HG02852 (cell line): ENCODE measurements around the gene UBE2H.
"Not testable (repeated sequence)": the region's sequence is repeated elsewhere in the genome, so short reads cannot be mapped to it uniquely, and the experiment has no call there.

Source experiments
- ATAC-seq: cut with Tn5 transposase; IDR thresholded peaks from one replicate; pipeline ENCODE4 v1.9.1; 2021; ENCODE audit warnings: mild to moderate bottlenecking, moderate library complexity; ENCODE audit not compliant: unreplicated experiment

The UBE2H gene

DNA sequence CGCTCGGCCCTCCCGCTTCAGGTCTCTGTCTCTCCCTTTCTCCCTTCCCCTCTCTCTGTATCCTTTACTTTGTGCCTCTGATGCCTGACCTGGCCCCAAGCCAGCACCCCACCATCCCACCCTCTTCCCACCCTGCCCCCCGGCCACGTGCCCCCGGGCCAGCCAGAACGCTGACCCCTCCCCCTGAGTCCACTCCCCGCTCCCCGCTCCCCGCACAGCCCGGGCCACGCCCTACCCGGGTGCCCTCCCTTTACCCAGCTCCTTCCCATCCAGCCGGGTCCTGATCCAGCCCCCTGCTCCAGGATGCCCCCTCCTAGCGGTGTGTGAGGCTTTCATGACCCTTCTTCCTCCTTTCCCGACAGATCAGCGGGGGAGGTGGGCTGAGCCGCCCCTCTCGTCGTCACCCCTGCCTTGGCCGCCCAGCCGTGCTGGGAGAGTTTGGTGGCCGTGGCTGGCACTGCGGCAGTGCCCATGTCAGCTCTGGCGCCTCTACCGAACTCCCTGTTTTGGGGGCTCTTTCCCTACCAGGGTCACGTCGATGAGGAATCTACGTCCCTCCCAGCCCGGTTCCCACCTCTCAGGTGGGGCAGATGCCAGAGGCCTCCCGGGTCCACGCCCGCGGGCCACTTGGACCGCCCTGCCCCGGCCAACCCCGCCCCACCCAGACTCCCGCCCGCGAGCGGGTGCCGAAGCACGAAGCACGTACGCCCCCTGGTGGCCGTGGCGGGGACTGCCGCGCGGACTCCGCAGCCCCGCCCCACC lies 127.4 kb downstream of the UBE2H start:
- ATAC-seq = peak; percentile 81

DNA sequence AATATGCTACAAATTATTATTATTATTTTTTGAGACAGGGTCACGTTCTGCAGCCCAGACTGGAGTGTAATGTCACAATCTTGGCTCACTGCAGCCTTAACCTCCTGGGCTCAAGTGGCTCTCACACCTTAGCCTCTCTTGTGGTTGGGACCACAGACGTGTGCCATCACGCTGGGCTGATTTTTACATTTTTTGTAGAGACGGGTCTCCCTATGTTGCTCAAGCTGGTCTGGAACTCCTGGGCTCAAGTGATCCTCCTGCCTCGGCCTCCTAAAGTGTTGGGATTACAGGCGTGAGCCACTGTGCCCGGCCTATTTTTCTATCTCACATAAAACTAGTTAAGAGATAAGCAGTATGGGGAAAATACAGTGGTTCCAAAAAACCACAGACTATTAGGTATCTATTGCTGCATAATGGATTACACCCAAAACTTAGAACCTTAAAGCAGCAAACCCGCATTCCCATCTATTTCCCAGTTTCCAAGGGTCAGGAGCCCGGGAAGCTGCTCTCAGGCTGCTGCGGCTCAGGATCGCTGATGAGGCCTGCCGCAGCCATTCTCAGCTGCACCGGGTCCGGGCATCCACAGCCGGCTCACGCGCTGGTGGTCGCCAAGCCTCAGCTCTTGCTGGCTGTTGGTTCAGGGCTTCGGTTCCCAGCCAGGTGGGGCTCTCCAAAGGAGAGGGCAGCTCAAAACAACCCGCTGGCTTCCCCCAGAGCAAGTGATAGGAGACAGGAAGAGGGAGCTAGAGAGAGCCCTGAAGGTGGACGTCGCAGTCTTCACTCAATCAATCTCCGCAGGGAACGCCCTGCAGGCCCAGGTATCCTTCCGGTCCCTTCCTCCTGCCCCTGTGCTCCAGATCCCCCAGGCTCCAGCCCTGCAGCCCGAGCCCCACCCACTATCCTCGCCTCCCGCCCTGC lies 128.2 kb downstream of the UBE2H start:
- peak; percentile 38 for ATAC-seq

DNA sequence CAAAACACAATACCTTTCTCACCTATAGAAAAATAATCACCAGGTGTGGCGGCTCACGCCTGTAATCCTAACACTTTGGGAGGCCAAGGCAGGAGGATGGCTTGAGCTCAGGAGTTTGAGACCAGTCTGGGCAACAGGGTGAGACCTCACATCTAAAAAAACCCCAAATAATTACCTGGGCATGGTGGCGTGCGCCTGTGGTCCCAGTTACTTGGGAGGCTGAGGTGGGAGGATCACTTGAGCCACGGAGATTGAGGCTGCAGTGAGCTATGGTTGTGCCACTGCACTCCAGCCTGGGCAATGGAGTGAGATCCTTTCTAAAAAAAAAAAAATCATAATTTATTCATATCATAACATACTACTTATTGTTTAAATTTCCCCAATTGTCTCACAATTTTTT lies 129.6 kb downstream of the UBE2H start:
- not testable (repeated sequence) for ATAC-seq

DNA sequence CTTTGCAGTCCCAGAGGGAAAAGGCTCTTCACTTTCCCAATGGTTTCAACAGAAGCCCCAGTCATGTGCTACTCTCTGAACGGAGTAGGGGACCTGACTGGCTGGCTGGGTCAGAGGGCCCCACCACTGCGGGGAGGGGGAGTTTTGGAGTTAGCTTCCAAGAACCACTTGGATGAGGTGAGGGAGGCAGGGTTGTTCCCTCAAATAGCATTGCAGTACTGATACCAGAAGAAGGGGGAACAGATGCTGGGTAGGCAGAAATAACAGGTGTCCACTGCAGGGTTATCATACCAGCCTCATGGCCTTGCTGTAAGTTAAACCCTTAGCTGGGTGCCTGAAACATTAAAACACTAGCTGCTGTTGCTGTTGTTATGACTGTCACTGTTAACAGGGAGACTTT lies 131.3 kb downstream of the UBE2H start:
- no peak for ATAC-seq

DNA sequence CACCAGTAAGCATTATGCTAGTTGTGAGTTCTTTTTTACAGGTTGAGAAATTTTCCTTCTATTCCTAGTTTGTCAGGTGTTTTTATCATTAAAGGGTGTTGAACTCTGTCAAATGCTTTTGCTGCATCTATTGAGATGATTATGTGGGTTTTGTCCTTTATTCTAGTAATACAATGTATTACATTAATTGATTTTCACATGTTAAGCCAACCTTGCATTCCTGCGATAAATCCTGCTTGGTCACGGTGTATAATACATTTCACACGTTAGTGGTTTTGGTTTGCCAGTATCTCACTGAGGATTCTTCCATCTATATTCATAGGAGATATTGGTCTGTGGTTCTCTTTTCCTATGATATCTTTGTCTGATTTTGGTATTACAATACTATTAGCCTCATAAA lies 136.0 kb downstream of the UBE2H start:
- no peak for ATAC-seq

DNA sequence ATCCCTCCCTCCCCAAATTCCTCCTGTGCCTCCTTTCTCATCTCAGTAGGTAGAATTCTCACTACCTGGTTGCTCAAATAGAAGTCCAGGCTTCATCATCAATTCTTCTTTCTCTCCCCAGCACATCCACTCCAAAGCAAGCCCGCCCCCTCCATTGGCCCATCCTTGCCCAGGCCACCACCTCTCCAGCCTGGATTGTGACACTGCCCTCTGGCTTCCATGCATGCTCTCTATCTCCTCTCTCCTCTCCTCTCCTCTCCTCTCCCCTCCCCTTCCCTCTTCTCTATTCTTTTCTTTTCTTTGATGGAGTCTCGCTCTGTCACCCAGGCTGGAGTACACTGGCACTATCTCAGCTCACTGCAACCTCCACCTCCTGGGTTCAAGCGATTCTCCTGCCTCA lies 144.9 kb downstream of the UBE2H start:
- no peak for ATAC-seq

DNA sequence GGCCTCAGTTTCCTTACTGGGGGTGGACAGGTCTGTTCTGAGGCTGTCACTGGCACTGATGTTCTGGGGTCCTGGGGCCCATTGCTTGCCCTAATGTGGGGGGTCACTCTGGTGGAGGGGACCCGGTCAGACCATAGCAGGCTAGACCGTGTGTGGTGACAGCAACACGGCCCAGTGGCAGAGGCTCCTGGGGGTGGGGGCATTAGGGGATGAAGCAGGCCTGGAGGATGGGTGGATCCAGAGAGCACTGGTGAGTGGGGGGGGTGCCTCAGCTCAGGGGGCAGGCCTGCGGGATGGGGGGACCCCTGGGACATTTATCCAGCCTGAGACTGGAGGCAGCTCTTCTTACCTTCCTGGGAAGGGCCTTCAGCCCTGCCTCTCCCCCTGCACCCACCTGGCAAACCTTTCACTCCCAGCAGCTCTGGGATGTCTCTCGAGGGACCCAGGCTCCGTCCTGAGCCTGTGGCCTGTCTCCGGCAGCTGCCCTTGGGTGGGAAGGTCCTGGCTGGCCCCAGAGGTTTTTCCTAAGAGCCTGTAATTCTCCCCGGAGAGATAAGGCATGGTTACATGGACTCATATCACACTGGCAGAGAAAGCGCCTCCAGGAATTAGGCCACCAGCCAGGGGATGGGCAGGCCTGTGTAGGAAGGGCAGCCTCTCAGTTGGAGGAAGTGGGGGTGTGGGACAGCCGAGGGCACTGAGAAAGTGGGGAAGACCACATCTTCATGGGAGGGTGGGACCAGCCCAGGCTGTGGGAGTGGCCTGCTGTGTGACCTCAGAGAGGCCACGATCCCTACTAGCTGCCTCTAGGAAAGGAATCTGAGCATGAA lies 147.7 kb downstream of the UBE2H start:
- no peak for ATAC-seq

DNA sequence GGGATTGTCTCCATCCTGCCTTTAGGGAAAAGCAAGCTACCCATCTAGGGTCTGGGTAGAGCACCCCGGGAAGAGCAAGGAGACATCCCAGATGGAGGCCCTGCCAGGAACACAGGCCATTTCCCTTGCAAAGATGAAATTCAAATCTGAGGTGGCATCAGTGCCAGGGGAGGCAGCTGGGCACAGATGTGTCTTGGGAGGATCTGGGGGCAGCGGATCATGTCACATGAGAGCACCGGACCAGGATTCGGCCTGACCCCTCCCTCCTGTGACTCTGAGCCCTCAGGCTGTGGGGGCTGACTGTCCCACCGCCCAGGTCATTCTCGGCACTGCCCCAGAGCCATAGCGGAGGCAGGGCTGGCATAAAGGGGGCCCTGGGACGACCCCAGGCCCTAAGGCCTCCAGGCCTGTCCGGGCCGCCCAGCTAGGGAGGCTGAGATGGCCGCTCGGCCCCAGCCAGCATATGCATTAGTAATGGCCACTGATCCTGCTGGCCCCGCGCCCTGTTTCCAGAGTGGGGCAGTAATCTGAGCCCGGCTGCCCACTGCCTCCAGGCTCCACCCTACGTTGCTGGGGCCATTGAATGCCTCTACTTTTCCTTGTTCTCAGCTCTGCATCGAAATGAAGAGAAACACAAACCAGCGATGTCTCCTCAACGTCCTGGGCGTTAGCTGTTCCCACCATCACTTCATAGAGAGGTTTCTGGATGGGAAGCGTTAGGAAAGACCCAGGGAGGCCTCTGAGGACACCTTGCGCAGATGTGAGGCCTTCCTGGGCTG lies 148.5 kb downstream of the UBE2H start:
- no peak for ATAC-seq

DNA sequence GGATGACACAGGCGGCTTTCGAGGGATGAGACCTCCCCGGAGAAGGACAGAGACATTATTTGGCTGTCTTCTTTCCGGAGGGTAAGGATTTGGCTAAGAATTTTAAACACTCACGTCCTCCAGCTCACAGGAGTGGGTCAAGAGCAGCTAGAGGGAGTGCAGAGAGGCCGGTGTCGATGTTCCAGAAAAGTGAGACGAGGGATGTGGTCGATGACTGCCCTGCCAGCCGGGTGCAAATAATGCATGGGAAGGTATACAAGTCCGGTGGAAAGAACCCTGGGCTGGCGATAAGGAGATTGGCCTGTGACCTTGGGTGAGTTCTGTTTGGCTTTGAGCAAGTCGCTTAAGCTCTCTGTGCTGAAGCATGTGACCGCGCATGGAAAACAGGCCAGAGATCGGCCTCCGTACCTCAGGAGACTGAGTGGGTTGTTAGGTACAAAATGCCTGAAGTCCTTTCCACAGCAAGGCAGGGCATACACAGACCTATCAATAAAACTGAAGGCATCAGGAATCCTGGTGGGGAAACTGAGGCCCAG lies 149.1 kb downstream of the UBE2H start:
- ATAC-seq = no peak

DNA sequence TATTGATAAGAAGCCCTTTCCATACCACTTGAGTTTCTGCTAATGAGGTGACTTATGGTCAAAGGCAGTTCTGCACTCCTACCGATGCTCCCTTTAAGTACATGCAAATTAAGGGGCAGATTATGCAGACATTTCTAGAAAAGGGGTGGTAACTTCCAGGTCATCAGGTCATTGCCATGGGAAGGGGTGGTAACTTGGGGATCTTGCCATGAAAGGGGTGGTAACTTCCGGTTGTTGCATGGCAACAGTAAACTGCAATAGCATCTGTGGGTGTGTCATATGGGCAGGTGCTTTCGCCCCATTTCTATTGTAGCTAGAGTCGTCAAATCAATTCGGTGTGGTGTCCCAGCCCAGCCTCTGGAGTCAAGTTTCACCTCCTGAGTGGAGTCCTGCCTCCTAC lies 150.9 kb downstream of the UBE2H start:
- no peak for ATAC-seq

DNA sequence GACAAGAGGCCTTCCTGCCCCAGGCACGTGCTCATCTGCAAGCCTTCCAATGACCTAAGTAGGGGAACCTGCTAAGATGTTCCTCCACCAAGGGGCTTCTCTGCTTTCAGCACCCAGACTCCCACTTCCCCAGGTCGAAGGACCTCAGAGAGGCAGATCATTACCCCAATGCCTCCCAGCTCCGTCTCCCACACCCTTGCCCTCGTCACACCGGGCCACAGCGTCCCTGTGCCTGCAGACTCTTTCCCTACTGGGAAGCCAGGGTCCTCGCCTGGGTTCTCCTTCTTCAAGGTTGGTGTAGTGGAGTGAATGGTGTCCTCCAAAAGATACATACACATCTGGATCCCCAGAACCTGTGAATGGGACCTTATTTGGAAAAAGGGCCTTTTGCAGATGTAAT lies 151.9 kb downstream of the UBE2H start:
- ATAC-seq = no peak

DNA sequence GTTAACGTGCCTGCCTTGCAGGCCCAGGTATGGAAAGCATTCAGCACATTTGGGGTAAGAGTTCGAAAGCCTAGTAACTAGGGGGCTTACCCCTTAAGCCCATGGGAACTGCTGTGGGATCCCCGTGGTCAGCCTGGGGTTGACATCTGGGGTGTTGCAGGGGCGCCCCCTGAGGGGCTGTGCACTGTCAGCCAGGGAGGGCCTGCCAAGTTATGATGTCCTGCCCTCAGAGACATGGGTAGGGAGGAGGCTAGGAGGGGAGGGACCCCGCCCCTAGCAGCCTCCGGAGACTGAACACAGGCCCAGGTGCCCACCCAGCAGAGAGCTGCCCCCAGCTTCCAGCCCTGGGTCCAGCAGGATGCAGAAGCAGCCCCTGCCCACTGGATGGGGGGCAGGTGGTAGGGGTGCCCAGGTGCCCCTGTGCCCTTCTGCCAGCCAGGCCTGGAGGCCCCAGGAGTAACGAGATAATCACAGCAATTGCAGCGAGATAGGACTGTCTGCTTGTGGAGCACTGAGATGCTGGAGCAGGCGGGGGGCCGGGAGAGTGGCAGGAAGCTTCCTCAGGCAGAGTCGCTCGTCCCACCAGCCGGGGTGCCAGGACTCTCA lies 153.3 kb downstream of the UBE2H start:
- no peak for ATAC-seq

DNA sequence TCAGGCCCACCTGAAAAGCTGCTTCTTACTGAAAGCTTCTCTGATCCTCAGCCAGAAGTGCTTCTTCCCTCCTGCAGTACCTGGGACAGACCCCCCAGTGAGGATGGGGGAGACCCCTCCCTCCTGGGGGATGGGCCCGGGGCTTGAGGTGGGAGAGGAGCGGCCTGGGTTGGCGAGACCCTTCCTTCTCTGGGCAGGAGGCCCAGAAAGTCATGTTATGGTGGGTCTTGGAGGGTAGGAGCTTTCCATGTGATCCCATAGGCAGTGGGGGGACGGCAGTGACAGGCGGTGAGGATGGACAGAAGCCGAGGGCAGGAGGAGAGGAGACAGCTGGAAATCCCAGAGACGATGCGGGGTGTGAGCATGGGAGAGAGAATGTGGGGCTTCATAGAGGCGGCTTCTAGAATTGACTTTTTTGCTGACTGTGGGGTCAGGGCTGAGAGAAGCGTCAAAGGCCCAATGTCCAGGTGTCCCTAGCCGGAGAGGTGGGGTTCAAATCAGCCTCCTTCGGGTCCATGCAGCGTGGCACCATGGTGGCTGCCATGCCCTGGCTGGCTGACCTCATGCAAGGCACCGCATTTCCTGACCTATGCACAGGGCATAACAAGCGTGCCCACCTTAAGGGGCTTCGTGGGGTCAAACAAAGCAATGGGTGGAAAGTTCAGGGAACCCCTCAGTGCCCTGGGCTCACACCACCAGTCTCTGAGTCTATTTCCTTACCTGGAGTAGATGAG lies 154.0 kb downstream of the UBE2H start:
- ATAC-seq = no peak

DNA sequence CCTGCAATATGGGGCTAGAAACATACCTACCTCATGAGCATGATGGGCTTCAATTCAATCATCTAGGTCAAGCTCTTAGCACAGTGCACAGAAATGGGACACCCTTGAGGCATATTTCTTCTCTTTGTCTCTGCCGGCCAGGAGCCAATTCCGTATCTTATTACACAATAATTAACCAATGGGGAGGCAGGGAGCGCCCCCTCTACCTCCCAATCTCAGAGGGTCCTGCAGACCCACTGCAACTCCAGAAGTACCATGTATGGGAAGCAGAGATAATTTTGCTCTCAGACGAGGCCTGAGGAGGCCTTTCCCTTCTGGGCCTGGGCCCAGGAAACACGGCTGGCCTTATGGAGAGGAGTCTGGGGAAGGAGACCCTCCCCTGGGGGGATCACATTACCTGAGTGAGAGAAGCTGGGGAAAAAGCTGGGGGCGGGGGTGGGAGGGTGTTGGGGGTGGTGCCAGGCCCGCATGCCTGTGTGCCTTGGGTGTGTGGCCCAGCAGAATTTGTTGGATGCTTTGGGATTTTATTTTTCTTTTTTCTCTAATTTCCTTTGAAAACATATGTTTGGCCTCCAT lies 155.5 kb downstream of the UBE2H start:
- no peak for ATAC-seq

DNA sequence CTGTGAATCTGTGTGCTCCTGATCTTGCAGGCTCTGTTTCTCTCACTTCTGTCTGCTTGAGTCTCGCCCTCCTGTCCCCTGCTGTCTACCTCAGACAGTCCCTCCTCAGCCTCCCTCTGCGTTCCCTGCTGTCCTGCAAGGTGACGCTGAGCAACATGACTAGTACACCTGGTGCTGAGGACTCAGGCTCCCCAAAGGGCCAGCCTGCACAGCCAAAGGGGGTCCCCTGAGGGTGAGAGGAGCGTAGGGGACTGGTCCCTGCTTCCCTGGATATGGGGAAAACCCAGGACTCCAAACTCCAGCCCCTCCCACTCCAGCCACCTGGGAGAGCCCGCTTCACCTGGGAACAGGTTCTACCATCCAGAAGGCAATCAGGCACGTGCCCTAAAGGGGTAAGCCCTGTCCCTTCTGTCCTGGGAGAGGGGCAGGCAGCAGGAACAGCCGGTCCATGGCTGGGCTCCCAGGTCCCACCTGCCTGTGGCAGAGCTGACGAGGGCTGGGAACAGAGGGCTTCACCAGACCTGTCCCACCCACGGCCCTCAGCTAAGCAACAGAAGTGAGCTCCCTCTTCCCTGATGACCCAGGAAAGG lies 156.5 kb downstream of the UBE2H start:
- ATAC-seq = no peak

DNA sequence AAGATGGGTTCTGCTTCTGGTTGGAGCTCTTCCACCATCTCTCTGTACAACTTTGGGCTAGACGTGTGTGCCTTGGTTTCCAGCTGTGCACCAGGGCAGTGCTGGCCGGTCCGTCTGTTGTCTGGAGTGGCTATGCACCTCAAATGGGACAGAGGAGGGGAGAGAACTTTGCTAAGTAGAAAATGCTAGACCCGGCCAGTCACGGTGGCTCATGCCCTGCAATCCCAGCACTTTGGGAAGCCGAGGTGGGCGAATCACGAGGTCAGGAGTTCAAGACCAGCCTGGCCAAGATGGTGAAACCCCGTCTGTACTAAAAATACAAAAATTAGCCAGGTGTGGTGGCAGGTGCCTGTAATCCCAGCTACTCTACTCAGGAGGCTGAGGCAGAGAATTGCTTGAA lies 158.3 kb downstream of the UBE2H start:
- not testable (repeated sequence) for ATAC-seq

DNA sequence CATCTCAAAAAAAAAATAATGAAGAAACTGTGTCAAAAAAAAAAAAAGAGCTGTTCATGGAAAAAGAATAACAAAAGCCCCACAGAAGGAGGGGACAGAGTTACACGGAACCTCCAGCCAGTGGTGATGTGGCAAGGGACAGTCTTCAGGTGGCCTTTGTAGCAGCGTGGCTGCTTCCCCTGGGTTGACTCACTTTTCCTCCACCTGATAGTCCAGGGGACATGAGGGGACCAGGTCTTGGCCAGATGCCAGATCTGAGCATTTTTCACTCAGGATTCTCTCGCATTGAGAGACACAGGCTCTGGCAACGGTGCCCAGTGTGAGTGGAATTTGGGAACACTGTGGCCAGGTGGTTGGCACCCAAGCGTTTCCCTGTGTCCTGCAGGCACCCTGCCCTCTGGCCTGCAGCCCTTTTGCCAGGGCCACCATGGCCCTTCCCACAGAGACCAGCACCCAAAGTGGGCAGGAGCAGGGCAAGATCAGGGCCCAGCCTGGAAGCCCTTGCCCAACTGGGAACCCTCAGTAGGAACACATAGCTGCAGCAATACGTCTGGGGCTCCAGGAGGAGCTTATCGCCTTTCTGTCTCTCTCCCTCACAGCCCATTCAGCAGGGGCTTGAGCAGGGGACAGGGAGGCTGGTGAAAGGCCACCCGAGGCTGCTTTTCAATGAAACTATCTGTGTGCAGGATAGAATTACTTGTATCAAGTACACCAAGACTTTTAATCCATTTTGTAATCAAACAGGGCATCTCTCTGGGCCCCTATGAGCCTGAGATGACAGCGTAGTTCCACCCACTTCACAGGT lies 159.1 kb downstream of the UBE2H start:
- ATAC-seq = no peak

DNA sequence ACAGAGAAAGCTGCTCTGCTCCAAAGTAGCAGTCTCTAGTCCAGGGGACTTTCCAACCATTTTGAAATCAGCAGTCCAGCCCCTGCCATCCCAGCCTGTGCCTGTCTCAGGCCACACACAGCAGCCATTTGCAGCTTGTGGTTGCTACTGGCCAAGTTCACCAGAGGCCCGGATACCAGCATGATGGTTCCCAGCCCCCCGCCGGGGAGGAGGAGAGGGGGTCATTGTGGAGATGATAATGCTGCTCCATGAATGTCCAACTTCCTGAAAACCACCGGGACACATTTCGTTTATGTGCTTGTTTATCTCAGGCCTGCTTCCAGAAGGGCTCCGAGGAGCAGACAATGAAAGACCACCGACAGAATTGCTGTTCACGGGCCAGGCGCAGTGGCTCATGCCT lies 160.0 kb downstream of the UBE2H start:
- no peak for ATAC-seq
